ENCODE measurements around the gene JMJD8. TPM values are rescaled to one million over a fixed set of nuclear protein-coding genes. Genes with fewer than 3 reads are reported as not detected.

The JMJD8 gene, protein sequence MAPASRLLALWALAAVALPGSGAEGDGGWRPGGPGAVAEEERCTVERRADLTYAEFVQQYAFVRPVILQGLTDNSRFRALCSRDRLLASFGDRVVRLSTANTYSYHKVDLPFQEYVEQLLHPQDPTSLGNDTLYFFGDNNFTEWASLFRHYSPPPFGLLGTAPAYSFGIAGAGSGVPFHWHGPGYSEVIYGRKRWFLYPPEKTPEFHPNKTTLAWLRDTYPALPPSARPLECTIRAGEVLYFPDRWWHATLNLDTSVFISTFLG
- total RNA-seq (2014; rRNA removed; shearing (Covaris generic)) (88.8 and 96.3 TPM in 2 replicates), polyA plus RNA-seq (2016; fragmentation: Nextera tagmentation; extraction: Ambion mirVana) (87.9 and 91.6 TPM in 2 replicates)

DNA sequence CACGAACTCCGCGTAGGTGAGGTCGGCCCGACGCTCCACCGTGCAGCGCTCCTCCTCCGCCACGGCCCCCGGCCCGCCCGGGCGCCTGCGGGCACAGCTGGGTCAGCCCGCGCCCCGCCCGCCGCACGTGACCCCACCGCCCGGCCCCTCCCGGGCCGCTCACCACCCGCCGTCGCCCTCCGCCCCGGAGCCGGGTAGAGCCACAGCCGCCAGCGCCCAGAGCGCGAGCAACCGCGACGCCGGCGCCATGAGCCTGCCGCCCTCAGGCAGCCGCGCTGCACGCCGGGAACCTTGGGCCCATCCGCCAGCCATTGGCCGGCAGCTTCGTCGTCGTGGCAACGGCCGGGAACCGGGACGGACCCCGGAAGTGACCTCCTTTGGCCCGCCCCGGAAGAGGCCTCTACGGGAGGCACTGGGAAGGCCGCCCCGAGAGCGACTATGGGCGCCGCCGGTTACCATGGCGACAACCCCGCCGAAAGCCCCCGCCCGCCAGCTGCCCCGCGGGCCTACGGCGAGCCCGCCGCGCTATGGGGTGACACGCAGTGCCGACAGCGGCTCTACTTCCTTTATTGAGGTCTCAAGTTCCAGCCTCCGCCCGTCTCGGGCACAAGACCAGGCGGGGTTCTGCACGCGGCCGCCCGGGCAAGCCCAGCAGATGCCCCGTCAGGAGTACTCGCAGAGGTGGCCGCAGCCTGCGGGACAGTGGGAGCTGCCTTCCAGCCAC is at the start of gene JMJD8:
JMJD8 (minus strand) TSS at position 264 of the 724 bp plus-strand sequence; CDS start at position 249, 15 bp downstream.
- peak within 1 kb of the TSS; percentile 57; the same call in 1 of the 2 replicates for H2AFZ ChIP-seq
- peak within 1 kb of the TSS; percentile 68 for H3K9ac ChIP-seq
- peaks cover 54% of the 10 kb centered on the region for H3K79me2 ChIP-seq (ENCODE audit: insufficient read depth)
- peak within 1 kb of the TSS; percentile 58 for H3K27ac ChIP-seq
- H3K4me2 ChIP-seq (ENCODE audit: unreplicated experiment) = peak within 1 kb of the TSS; percentile 73
- H3K9me2 ChIP-seq (ENCODE audit: insufficient read depth) = no peaks in the 10 kb centered on the region
- WGBS, 2 experiments (ENCODE audit: low coverage in 1 of 2, low lambda C conversion rate in 2 of 2, missing lambda C conversion rate in 2 of 2) = 5 to 9% methylated on average over 51 to 67 of the region's 91 CpGs
- H3K4me3 ChIP-seq = peak within 1 kb of the TSS; percentile 70
- H3F3A ChIP-seq (ENCODE audit: insufficient read depth) = peaks cover 15% of the 10 kb centered on the region; the same call in 1 of the 2 replicates
- TF ChIP-seq EZH2phosphoT487 (IDR thresholded peaks at IDR 0.05; ENCODE audit: insufficient read depth, low read depth) (no peak), EZH2 (IDR thresholded peaks at IDR 0.05; ENCODE audit: insufficient read depth, poor library complexity, severe bottlenecking) (no peak)
- peak; percentile 99 for DNase-seq
- H3K4me1 ChIP-seq (ENCODE audit: insufficient read depth) = peaks cover 16% of the 10 kb centered on the region
- H3K27me3 ChIP-seq (replicated peaks; ENCODE audit: insufficient read depth) = no peaks in the 10 kb centered on the region
- H3K9me3 ChIP-seq (ENCODE audit: low read depth) = no peaks in the 10 kb centered on the region
- H3K36me3 ChIP-seq (ENCODE audit: low read depth) = peaks cover 11% of the 10 kb centered on the region; the same call in 1 of the 2 replicates
- no peaks in the 10 kb centered on the region for H4K20me1 ChIP-seq (ENCODE audit: insufficient read depth)
- in situ Hi-C loops (cut with MboI) = no loop called here

DNA sequence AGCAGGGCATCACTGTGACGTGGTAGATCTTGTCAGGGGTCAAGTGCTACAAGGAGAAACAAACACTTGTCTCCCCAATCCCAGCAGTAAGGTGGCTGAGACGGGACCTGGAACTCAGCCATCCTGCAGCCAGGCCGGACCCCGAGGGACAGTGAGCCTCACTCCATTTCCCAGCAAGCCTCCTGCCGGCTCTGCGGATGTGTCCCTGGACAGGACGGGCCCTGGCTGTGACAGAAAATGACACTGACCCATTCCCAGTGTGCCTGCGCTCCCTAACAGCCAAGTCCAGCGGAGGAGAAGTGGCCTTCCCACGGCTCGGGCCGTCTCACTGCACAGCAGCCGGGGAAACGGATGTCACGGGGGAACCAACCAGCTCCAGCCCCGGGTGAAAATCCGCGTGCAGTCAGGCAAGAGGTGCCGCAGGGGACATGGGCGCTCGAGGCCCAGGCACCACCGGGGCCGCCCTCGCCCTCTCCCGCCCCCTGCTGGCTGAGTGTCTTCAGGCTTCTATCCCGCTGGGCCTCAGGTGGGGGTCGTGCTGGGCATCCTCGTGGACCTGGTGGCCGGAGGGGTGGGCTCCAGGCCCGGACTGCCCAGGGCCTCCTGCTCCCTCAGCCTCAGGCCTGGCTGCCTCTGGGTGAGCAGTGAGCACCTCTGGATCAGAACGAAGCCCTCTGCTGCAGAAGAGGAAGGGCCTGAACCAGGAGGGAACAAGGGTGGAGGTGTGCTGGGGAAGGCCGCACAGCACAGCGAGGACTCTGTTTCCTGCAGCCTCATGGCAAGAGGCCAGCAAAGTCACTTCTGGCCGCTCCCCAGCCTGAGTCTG is 49.5 kb upstream of the JMJD8 start:
- no peak for TF ChIP-seq EZH2 (IDR thresholded peaks at IDR 0.05; ENCODE audit: insufficient read depth, poor library complexity, severe bottlenecking)
- no peak for TF ChIP-seq EZH2phosphoT487 (IDR thresholded peaks at IDR 0.05; ENCODE audit: insufficient read depth, low read depth)

DNA sequence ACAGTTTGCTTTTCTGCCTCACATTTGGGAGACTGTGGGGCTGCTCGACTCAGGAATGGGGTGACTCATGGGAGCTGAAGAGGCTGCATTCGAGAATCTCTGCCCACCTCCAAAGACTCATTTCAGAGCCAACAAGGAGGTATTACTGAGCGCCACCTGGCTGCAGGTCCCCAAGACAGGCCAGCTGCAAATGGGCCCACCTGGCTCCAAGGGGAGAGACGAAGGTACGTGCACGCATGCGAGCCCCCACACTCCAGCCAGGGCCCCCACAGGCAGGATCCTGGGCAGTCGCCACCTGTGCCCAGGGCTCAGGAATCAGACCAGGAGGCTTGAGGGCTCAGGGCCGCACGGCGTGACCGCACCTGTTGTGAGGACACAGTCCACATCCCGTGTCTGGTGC is 48.8 kb upstream of the JMJD8 start:
- Histone ChIP-seq H2AFZ (no peak overlapping the region), H3K4me2 (ENCODE audit: unreplicated experiment) (no peak overlapping the region), H3F3A (ENCODE audit: insufficient read depth) (no peaks in the 10 kb centered on the region), H3K9me3 (ENCODE audit: low read depth) (no peaks in the 10 kb centered on the region), H3K4me3 (no peak overlapping the region), H3K9ac (no peak overlapping the region), H3K9me2 (ENCODE audit: insufficient read depth) (no peaks in the 10 kb centered on the region), H3K27ac (no peak overlapping the region), H3K4me1 (ENCODE audit: insufficient read depth) (no peaks in the 10 kb centered on the region), H3K79me2 (ENCODE audit: insufficient read depth) (no peaks in the 10 kb centered on the region), H4K20me1 (ENCODE audit: insufficient read depth) (no peaks in the 10 kb centered on the region), H3K27me3 (replicated peaks; ENCODE audit: insufficient read depth) (no peaks in the 10 kb centered on the region), H3K36me3 (ENCODE audit: low read depth) (no peaks in the 10 kb centered on the region)
- WGBS, 2 experiments (ENCODE audit: low coverage in 1 of 2, low lambda C conversion rate in 2 of 2, missing lambda C conversion rate in 2 of 2) = 90 to 94% methylated on average over 13 of the region's 13 CpGs
- in situ Hi-C loops (cut with MboI) = no loop called here
- peak; percentile 49 for DNase-seq
- TF ChIP-seq EZH2phosphoT487 (IDR thresholded peaks at IDR 0.05; ENCODE audit: insufficient read depth, low read depth) (no peak), EZH2 (IDR thresholded peaks at IDR 0.05; ENCODE audit: insufficient read depth, poor library complexity, severe bottlenecking) (no peak)

More for the DNA sequence above, 49.5 kb upstream of the JMJD8 start:
- Histone ChIP-seq H3K4me2 (ENCODE audit: unreplicated experiment) (no peak overlapping the region), H3K36me3 (ENCODE audit: low read depth) (no peaks in the 10 kb centered on the region), H3K9ac (no peak overlapping the region), H2AFZ (no peak overlapping the region), H3K79me2 (ENCODE audit: insufficient read depth) (no peaks in the 10 kb centered on the region), H3K27me3 (replicated peaks; ENCODE audit: insufficient read depth) (no peaks in the 10 kb centered on the region), H3K4me1 (ENCODE audit: insufficient read depth) (no peaks in the 10 kb centered on the region), H3K27ac (no peak overlapping the region), H4K20me1 (ENCODE audit: insufficient read depth) (no peaks in the 10 kb centered on the region), H3K9me3 (ENCODE audit: low read depth) (no peaks in the 10 kb centered on the region), H3K4me3 (no peak overlapping the region), H3K9me2 (ENCODE audit: insufficient read depth) (no peaks in the 10 kb centered on the region), H3F3A (ENCODE audit: insufficient read depth) (no peaks in the 10 kb centered on the region)
- in situ Hi-C loops (cut with MboI) = no loop called here
- DNase-seq = no peak
- WGBS, 2 experiments (ENCODE audit: low coverage in 1 of 2, low lambda C conversion rate in 2 of 2, missing lambda C conversion rate in 2 of 2) = 92% methylated on average over 26 to 30 of the region's 34 CpGs

DNA sequence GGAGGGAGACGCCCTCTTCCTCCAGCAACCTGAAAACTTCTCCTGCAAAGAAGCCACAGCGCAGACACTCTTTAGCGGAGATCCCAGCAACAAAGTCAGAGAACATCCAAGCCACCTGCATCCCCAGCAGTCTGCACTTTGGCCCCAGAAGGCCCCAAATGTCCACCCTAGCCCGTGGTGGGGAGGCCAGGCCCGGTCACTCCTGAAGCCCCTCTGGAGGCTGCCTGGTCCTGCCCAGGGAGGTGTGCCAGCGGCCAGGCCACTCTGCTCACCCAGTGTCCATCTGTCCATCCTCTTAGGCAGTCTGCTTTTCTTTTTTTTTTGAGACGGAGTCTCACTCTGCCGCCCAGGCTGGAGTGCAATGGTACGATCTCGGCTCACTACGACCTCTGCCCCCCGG is 48.2 kb upstream of the JMJD8 start:
- WGBS, 2 experiments (ENCODE audit: low coverage in 1 of 2, low lambda C conversion rate in 2 of 2, missing lambda C conversion rate in 2 of 2) = 89 to 90% methylated on average over 12 of the region's 12 CpGs
- Histone ChIP-seq H4K20me1 (ENCODE audit: insufficient read depth) (no peaks in the 10 kb centered on the region), H3K36me3 (ENCODE audit: low read depth) (no peaks in the 10 kb centered on the region), H3K9me3 (ENCODE audit: low read depth) (no peaks in the 10 kb centered on the region), H3K4me3 (no peak overlapping the region), H3K27ac (no peak overlapping the region), H3K4me2 (ENCODE audit: unreplicated experiment) (no peak overlapping the region), H3K79me2 (ENCODE audit: insufficient read depth) (no peaks in the 10 kb centered on the region), H3K4me1 (ENCODE audit: insufficient read depth) (no peaks in the 10 kb centered on the region), H3K27me3 (replicated peaks; ENCODE audit: insufficient read depth) (no peaks in the 10 kb centered on the region), H3F3A (ENCODE audit: insufficient read depth) (no peaks in the 10 kb centered on the region), H2AFZ (no peak overlapping the region), H3K9ac (no peak overlapping the region), H3K9me2 (ENCODE audit: insufficient read depth) (no peaks in the 10 kb centered on the region)
- no peak for DNase-seq
- TF ChIP-seq EZH2phosphoT487 (IDR thresholded peaks at IDR 0.05; ENCODE audit: insufficient read depth, low read depth) (no peak), EZH2 (IDR thresholded peaks at IDR 0.05; ENCODE audit: insufficient read depth, poor library complexity, severe bottlenecking) (no peak)
- in situ Hi-C loops (cut with MboI) = no loop called here

Measured in GM23248 (cell line).